GM21515 (cell line): ENCODE measurements around the gene JAKMIP1.

ENCODE experiments used
- ATAC-seq: cut with Tn5 transposase; IDR thresholded peaks from one replicate; pipeline ENCODE4 v1.9.1; 2021; ENCODE audit not compliant: unreplicated experiment

Gene JAKMIP1

DNA sequence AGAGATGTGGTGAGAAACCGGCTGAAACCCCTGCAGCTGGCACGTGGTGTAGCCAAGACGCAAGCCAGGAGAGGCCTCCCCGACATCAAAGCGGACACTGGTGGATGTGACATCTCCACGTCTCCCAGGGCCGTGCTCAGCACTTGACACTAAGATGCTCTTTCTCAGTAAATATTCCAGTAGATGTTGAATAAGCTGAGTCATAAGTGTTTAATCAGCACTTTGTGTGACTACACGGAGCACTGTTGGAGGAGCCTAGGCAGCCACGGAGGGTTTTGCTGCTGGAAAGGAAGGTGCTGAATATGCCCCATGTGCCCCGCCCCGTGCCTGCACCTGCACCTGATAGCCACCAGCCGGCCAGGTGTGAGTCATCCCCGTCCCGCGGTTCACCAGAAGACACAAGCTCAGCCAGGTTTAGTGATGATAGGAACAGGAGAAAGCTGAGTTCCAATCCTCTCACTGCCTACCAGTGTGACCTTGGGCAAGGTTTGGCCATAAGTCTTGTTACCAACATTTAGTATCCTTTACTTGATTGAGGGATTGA, 153.1 kb downstream of the JAKMIP1 start:
- no peak for ATAC-seq

DNA sequence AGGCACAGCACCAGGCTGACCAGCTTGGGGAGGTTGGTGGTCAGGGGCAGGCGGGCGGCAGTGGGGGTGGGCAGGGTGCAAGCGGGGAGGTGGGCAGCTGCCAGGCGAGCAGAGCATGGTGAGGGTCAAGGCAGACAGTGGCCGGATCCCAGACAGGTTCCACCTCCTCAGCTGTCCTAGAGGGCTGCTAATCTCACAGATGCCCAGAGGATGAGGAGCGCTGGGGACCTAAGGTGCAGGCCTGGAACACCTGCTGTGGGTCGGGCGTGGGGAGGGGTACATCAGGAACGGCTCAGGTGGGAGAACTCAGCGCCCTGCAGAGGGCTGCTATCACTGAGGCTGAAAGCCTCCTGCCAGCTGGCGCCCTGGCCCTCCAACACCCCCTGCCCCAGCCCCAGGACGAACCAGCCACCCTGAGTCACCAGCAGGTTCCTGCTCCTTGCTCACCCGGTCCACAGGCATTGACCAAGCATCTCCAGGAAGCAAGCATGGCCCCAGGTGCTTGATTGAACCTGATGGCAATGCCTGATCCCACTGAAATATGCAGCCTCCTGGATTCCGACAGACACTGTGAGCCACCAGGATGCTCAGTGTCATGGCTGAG, 153.7 kb downstream of the JAKMIP1 start:
- ATAC-seq: no peak

DNA sequence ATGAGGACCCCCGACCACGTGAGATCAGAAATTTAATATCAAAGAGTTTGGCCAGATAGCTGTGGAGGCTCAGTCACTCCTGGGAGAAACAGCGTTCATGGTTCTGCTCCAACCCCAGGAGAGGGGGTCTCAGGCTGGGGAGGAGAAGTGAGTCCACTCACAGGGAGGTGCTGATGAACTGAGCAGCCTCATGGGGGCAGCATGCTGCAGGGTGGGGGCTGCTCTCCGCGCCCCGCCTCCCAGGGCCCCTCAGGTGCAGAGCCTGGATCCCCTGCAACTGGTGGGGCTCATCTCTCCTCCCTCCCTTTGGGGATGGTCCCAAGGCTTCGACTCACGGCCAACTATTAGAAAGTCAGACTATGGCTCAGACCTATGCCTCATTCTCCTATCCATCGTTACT, 155.5 kb downstream of the JAKMIP1 start:
- ATAC-seq: no peak

DNA sequence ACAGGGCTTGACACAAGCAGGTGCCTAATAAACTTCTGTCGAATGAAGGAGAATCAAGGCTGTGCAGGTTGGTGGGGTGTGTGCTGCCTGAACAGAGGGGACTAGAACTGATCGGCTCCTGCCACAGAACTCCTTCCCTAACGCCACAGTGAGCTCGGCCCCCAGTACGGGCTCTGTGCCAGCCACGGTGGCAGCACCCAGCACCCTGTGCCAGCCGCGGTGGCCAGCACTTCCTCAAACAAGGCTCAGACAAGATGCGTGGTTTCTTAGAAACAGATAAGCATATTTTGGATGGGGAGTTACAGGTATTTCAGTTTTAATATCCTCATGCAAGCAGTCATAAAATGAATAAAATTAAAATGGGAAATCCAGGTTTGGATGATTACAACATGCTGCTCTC, 156.1 kb downstream of the JAKMIP1 start:
- ATAC-seq: no peak

DNA sequence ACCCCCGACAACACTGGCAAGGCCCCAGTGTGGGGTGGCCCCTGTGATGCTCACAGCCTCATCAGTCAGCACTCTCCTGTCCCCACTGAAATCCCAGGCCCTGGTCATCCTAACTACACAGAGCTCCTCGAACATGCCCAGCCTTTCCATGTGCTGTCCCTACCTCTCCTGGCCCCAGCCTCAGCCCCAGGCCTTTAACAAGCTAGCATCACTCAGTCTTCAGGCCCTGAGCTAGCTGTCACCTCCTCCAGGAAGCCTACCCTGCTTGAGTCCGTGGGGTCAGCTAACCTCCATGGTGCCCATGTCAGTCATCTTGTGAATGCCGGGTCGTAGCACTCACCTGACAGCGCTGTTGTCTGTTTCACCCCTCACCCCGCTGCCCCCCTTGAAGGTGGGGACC, 156.5 kb downstream of the JAKMIP1 start:
- ATAC-seq: no peak

DNA sequence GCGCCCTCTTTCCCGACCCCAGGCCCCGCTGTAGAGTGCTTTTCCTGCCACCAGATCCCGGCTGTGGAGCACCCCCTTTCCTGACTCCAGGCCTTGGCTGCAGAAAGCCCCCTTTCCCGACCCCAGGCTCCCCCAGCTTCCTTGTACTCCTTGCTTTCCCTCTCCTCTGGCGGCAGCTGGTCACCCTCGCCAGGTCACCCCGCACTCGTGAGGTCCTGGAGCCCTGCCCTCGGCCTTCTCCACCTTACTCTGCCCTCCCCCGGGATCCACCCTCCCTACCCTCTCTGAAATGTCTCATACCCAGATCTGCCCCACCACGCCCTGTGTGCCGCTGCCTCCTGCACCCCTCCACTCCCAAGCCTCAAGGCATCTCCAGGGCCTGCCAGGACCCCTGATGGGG, 157.2 kb downstream of the JAKMIP1 start:
- ATAC-seq: no peak

- no peak for ATAC-seq
These were observed 157.9 kb downstream of the JAKMIP1 start for GRCh38 chr4:6042293-6043063.

- ATAC-seq: no peak
These were observed 158.5 kb downstream of the JAKMIP1 start for GRCh38 chr4:6041800-6042199.

GRCh38 chr4:6038711-6039110, 161.6 kb downstream of the JAKMIP1 start:
- no peak for ATAC-seq

DNA sequence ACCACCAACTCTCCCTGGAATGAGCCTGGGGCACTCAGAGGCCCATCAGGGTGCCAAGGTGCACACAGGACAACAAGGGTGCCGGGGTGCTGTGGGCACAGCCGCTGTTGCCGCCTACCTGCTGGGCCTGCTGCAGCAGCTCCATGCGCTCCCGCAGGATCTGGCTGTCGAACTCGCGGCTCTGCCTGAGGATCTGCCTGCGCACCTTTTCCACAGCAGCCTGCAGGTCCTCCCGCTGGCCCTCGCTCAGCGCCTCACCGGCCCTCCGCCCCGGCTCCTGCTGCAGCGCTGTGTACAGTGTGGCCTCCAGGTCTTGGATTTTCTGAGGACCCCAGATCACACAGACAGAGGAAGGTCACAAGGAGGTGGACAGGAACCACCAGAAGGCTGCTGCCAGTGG, 164.6 kb downstream of the JAKMIP1 start:
- no peak for ATAC-seq

DNA sequence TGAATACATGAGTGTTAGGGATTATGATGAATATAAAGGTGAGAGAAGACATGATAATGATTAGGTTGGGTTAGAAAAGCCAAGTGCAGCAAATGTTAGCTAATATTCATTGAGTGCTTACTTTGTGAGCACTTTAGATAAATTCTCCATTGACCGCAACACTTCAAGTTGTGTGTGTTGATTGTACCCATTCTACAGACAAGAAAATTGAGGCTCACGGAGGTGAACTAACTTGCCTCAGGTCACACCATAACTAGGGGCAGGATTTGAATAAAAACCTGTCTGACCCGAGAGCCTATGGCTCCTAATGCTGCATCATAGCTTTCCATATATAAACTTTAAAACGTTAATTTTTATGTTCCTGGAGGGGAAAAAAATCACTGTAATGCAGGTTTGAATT, 167.0 kb downstream of the JAKMIP1 start:
- ATAC-seq: no peak

- no peak for ATAC-seq
These were observed 167.8 kb downstream of the JAKMIP1 start for GRCh38 chr4:6032249-6033244.

DNA sequence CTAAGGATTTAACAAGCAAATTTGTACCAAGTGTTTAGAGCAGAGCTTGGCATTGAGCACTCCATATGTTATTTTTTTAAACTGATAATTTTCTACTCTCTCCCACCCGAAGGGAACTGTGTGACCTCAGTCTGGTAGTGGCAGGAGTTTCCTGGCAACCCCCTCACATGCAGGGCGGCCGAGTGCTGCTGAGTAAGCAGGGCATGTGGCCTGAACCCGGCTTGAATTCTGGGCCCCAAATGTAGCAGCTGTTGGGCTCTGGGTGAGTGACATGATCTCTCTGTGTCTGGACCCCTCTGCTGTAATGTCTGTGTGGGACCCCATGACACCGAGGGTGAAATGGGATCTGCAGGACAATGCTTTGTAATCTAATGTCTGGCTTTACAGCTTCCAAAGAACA, 168.5 kb downstream of the JAKMIP1 start:
- no peak for ATAC-seq

DNA sequence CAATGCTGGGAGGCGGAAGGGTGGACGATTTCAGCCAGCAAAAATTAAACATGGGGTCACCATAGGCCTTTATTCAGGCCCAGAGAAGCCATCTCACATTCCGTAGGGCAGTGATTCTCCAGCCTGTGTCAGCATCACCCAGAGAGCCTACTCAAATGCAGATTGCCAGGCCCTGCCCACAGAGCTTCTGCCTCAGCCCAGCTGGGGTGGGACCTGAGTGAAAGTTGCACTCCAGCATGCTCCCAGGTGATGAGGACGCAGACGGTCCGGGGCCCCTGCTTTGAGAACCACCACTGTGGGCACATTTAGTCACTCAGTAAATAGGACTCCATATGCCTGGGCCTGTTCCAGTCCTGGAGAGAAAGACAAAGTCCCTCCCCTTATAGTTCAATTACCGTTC, 169.7 kb downstream of the JAKMIP1 start:
- ATAC-seq: no peak

DNA sequence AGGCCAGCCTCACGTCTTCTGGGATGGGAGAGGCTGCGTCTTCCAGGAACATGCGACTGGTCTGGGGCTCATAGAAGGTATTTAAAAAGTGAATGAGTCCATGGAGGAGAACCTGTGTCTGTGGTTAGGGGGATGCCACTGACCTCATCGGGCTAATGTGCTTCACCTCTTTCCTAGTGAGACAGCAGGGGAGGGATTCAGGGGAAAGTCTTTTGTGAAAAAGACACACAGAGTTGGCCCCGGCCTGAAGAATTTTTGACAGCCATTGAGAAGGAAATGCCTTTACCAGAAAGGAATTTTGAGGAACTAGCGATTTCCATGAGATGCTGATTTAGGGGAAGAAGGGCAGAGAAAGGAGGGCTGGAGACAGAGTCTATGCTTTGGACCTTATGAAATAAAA, 171.1 kb downstream of the JAKMIP1 start:
- no peak for ATAC-seq

DNA sequence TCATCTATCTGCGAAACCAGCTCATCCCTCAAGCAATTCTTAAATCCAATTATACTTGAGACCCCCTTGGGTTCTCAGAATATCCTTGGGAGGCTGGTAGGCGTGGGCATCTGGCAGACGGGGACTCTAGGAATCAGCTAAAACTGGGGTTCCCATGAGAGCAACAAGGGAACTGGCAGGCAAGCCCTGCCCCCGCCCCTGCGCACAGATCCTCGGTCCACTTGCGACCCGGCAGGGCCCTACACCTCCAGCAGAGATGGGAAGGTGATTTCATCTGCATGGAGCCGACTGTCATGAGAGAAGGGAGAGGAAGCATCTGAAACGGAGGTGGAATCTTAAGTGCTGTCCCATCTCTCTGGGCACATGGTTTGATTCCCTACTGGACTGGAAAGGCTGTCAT, 172.2 kb downstream of the JAKMIP1 start:
- no peak for ATAC-seq

DNA sequence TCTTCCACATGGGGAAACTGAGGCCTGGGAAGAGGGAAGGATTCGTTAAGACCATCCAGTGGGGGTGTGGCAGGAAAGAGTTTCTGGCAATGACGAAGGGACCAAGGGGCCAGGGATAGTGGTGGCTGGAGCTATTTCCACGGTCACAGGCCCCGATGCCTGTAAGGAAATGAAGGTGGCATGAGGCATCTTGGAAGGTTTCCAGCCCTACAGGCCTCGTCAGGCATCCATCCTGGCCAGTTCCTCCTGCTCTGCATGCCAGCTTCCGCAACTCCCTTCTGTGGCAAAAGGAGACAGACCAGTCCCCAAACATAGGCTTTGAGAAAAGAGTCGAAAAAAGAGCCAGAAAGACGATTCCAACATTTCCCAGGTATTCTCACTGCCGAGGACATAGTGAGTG, 173.0 kb downstream of the JAKMIP1 start:
- ATAC-seq: no peak

- no peak for ATAC-seq
These were observed 175.9 kb downstream of the JAKMIP1 start for GRCh38 chr4:6024313-6024960.

- no peak for ATAC-seq
These were observed 176.6 kb downstream of the JAKMIP1 start for GRCh38 chr4:6023731-6024130.

GRCh38 chr4:6022607-6023288, 177.6 kb downstream of the JAKMIP1 start:
- no peak for ATAC-seq
